Keratinocyte (primary cell): ENCODE data around the gene CCDC12. TPM values are rescaled to one million over a fixed set of nuclear protein-coding genes. Genes with fewer than 3 reads are reported as not detected.

Experiments used
- DNase-seq: peaks from one replicate; pipeline ENCODE4 v3.0.0-alpha.2; 2011; ENCODE audit warnings: low read depth, missing footprints, low spot score
- FAIRE-seq: peaks from 2 replicates; lab custom pipeline; 2011; peaks lifted over from hg19 to GRCh38; lab: Jason Lieb, UNC
- H2AFZ ChIP-seq: 2 replicates; pipeline ENCODE4 v1.6.0; 2012; ENCODE audit warnings: low read length, control low read depth, inconsistent platforms; ENCODE audit not compliant: control insufficient read depth
- H3K27ac ChIP-seq: 2 replicates; pipeline ENCODE4 v1.5.1; 2011; ENCODE audit warnings: low read length; ENCODE audit not compliant: control insufficient read depth, insufficient read depth
- H3K27me3 ChIP-seq: 3 replicates; pipeline ENCODE4 v1.6.0; 2011; ENCODE audit warnings: low read length; ENCODE audit not compliant: control insufficient read depth, insufficient read depth; ENCODE audit errors: extremely low read depth
- H3K36me3 ChIP-seq, 2 experiments: 2 replicates in 1 of 2; 3 replicates in 1 of 2; pipeline ENCODE4 v1.5.1; 2011; ENCODE audit warnings: low read length in 2 of 2, mild to moderate bottlenecking in 1 of 2; ENCODE audit not compliant: control insufficient read depth in 2 of 2, insufficient read depth in 2 of 2; ENCODE audit errors: extremely low read depth in 1 of 2
- H3K4me1 ChIP-seq: 3 replicates; pipeline ENCODE4 v1.5.1; 2011; ENCODE audit warnings: low read length; ENCODE audit not compliant: control insufficient read depth, insufficient read depth; ENCODE audit errors: extremely low read depth
- H3K4me2 ChIP-seq: 3 replicates; pipeline ENCODE4 v1.6.0; 2011; ENCODE audit warnings: low read depth, low read length; ENCODE audit not compliant: control insufficient read depth, insufficient read depth; ENCODE audit errors: extremely low read depth
- H3K4me3 ChIP-seq, 3 experiments: fragments of 200-600 bp in 1 of 3; sonication (generic) in 1 of 3; 2 replicates in 2 of 3; 3 replicates in 1 of 3; pipeline ENCODE4 v1.5.1; 2011 to 2016; ENCODE audit warnings: low read length in 3 of 3, mild to moderate bottlenecking in 3 of 3, control low read depth in 2 of 3, inconsistent platforms in 1 of 3, low read depth in 1 of 3, mixed read lengths in 1 of 3, mixed run types in 1 of 3, moderate library complexity in 1 of 3; ENCODE audit not compliant: control insufficient read depth in 2 of 3, insufficient read depth in 2 of 3; ENCODE audit errors: extremely low read depth in 1 of 3
- H3K79me2 ChIP-seq: 2 replicates; pipeline ENCODE4 v1.6.0; 2012; ENCODE audit warnings: low read length; ENCODE audit not compliant: control insufficient read depth, insufficient read depth
- H3K9ac ChIP-seq: 3 replicates; pipeline ENCODE4 v1.6.0; 2011; ENCODE audit warnings: low read length; ENCODE audit not compliant: control insufficient read depth, insufficient read depth; ENCODE audit errors: extremely low read depth
- H3K9me1 ChIP-seq: 3 replicates; pipeline ENCODE4 v1.6.0; 2011; ENCODE audit warnings: low read length; ENCODE audit not compliant: control insufficient read depth, insufficient read depth; ENCODE audit errors: extremely low read depth
- H3K9me3 ChIP-seq: 2 replicates; pipeline ENCODE4 v1.5.1; 2012; ENCODE audit warnings: low read depth, low read length; ENCODE audit not compliant: control insufficient read depth
- H4K20me1 ChIP-seq: 3 replicates; pipeline ENCODE4 v1.6.0; 2011; ENCODE audit warnings: low read length; ENCODE audit not compliant: control insufficient read depth, insufficient read depth; ENCODE audit errors: extremely low read depth
- EZH2 ChIP-seq: IDR thresholded peaks from one replicate; pipeline ENCODE4 v1.6.1; 2012; ENCODE audit warnings: inconsistent platforms, mild to moderate bottlenecking, low read length, moderate library complexity
- dilution Hi-C: fragments of 300-500 bp; cut with MboI; formaldehyde crosslinking; loops from one replicate; pipeline ENCODE4 v1.7.0; 2020; ENCODE audit warnings: low sequenced_read_pairs; ENCODE audit not compliant: extremely low pct_ligation_motif_present
- polyA plus RNA-seq, 5 experiments: library from polyadenylated mRNA; depleted of rRNA in 3 of 5; stranded (reverse) in 3 of 5; stranded (forward) in 1 of 5; unstranded in 1 of 5; fragments of >200 nt; gene quantifications; 1 replicate in 1 of 5; 2 replicates in 3 of 5; 3 replicates in 1 of 5; pipeline versions ENCODE4 v1.2.1 to v1.2.3, GENCODE V29; 2011 to 2012; ENCODE audit warnings: missing spikeins in 2 of 5, low read depth in 1 of 5, low replicate concordance in 1 of 5
- TF ChIP-seq, protein P1 (sequence below), 3 experiments: IDR thresholded peaks in 1 of 3; conservative IDR thresholded peaks in 1 of 3; optimal IDR thresholded peaks in 1 of 3; 2 replicates in 2 of 3; 3 replicates in 1 of 3; pipeline versions ENCODE3 to v1.5.1; 2011; ENCODE audit warnings: low read length in 3 of 3, mild to moderate bottlenecking in 3 of 3, moderate library complexity in 2 of 3, control low read depth in 1 of 3, inconsistent platforms in 1 of 3; ENCODE audit not compliant: insufficient read depth in 2 of 3; ENCODE audit errors: extremely low read depth in 1 of 3

Gene CCDC12
- polyA plus RNA-seq, 1 donor (not counting 4 experiments of a cell fraction or from before 2014, with no cell fraction given): 27.5 TPM

DNA sequence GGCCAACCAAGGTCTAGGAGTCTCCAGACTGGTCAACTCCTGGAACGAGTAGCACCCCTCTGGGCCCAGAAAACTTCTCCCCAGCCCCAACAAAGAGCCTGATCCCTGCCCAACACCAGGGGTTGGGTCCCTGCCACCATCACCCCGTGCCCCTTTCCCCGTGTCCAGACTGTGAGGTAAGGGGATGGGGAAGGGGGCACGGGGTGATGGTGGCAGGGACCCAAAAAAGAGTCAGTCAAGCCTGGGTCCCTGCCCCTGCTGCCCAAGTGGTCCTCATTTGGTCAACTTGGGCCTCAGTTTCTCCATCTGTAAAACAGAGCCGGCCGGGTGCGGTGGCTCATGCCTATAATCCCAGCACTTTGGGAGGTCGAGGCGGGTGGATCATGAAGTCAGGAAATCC lies 1.8 kb upstream of the CCDC12 start:
- no peak overlapping the region for H2AFZ ChIP-seq
- H3K4me3 ChIP-seq: no peak overlapping the region
- DNase-seq (no peak), FAIRE-seq (no peak)
- no peaks in the 10 kb centered on the region for H3K9me1 ChIP-seq
- H3K79me2 ChIP-seq: peaks cover 46% of the 10 kb centered on the region
- peaks cover 3% of the 10 kb centered on the region for H4K20me1 ChIP-seq
- TF ChIP-seq EZH2: no peak
- TF ChIP-seq, protein P1, sequence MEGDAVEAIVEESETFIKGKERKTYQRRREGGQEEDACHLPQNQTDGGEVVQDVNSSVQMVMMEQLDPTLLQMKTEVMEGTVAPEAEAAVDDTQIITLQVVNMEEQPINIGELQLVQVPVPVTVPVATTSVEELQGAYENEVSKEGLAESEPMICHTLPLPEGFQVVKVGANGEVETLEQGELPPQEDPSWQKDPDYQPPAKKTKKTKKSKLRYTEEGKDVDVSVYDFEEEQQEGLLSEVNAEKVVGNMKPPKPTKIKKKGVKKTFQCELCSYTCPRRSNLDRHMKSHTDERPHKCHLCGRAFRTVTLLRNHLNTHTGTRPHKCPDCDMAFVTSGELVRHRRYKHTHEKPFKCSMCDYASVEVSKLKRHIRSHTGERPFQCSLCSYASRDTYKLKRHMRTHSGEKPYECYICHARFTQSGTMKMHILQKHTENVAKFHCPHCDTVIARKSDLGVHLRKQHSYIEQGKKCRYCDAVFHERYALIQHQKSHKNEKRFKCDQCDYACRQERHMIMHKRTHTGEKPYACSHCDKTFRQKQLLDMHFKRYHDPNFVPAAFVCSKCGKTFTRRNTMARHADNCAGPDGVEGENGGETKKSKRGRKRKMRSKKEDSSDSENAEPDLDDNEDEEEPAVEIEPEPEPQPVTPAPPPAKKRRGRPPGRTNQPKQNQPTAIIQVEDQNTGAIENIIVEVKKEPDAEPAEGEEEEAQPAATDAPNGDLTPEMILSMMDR (optimal IDR thresholded peaks at IDR 0.05 in 1 of 3, IDR thresholded peaks at IDR 0.05 in 1 of 3, conservative IDR thresholded peaks at IDR 0.05 in 1 of 3; ENCODE audit: extremely low read depth in 1 of 3, insufficient read depth in 2 of 3, low read length in 3 of 3): no peak
- H3K27me3 ChIP-seq: no peaks in the 10 kb centered on the region
- no peak overlapping the region for H3K9ac ChIP-seq
- no peak overlapping the region for H3K27ac ChIP-seq
- H3K9me3 ChIP-seq: no peaks in the 10 kb centered on the region
- H3K36me3 ChIP-seq: peaks cover 2 to 4% of the 10 kb centered on the region in 2 experiments
- dilution Hi-C loops: no loop called here
- H3K4me2 ChIP-seq: no peak overlapping the region
- peaks cover 48% of the 10 kb centered on the region for H3K4me1 ChIP-seq

DNA sequence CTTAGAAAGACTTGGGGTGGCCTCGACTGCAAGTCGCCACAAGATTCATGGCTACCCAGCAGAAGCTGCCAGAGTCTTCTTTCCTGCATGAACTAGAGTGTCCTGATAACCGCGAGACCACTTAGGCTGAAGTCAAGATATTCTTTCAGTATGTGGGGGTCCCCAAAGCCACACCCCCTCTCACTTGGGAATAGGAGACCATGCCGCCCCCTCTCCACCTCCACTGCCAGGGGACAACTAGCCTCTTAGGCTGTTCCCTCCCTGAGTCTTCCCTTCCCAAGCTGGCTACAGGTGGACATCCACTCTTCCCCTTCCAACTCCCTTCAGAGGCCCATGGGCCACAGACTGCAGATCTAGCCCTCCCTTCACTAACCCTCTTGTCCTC lies 1.3 kb upstream of the CCDC12 start:
- Histone ChIP-seq H3K79me2 (peaks cover 47% of the 10 kb centered on the region), H3K4me2 (no peak overlapping the region)
- DNase-seq: no peak

More for the DNA sequence above, 1.3 kb upstream of the CCDC12 start:
- H3K9ac ChIP-seq: no peak overlapping the region
- no peaks in the 10 kb centered on the region for H3K9me3 ChIP-seq
- H3K9me1 ChIP-seq: no peaks in the 10 kb centered on the region
- no peak overlapping the region for H3K4me3 ChIP-seq
- no peak for TF ChIP-seq EZH2
- TF ChIP-seq, protein P1 (optimal IDR thresholded peaks at IDR 0.05 in 1 of 3, IDR thresholded peaks at IDR 0.05 in 1 of 3, conservative IDR thresholded peaks at IDR 0.05 in 1 of 3; ENCODE audit: extremely low read depth in 1 of 3, insufficient read depth in 2 of 3, low read length in 3 of 3): no peak
- H2AFZ ChIP-seq: no peak overlapping the region
- no peak overlapping the region for H3K27ac ChIP-seq
- dilution Hi-C loops: no loop called here
- peaks cover 46% of the 10 kb centered on the region for H3K4me1 ChIP-seq
- H4K20me1 ChIP-seq: peaks cover 3% of the 10 kb centered on the region
- H3K27me3 ChIP-seq: no peaks in the 10 kb centered on the region
- peaks cover 2 to 4% of the 10 kb centered on the region in 2 experiments for H3K36me3 ChIP-seq
- FAIRE-seq: no peak
